ENCODE measurements around the gene LRIG2.
"Not testable (repeated sequence)": the region's sequence is repeated elsewhere in the genome, so short reads cannot be mapped to it uniquely, and the experiment has no call there.

- TF ChIP-seq CTCF (conservative IDR thresholded peaks at IDR 0.05; ENCODE audit: low read length); EZH2phosphoT487 (IDR thresholded peaks at IDR 0.05; ENCODE audit: borderline replicate concordance): not testable (repeated sequence)
These were observed 29.9 kb upstream of the LRIG2 start for GRCh38 chr1:113043144-113043488.

Measured in Loucy (cell line).